GM19025 (cell line): ENCODE results near the gene CFAP77.

ENCODE experiments used
- ATAC-seq: cut with Tn5 transposase; IDR thresholded peaks from one replicate; pipeline ENCODE4 v1.9.1; 2021; ENCODE audit warnings: mild to moderate bottlenecking, low read depth, moderate library complexity; ENCODE audit not compliant: unreplicated experiment

Gene CFAP77

GRCh38 chr9:132589148-132590036 is 179.4 kb downstream of the CFAP77 start:
- ATAC-seq = no peak

GRCh38 chr9:132590037-132590317 is 180.0 kb downstream of the CFAP77 start:
- ATAC-seq = no peak

- no peak for ATAC-seq
Observed at GRCh38 chr9:132590318-132591182, 180.5 kb downstream of the CFAP77 start.

GRCh38 chr9:132591244-132591643 is 181.2 kb downstream of the CFAP77 start:
- ATAC-seq = no peak

- ATAC-seq = no peak
Observed at GRCh38 chr9:132591751-132592314, 181.8 kb downstream of the CFAP77 start.

GRCh38 chr9:132592451-132592850 is 182.4 kb downstream of the CFAP77 start:
- ATAC-seq = no peak

- no peak for ATAC-seq
Observed at GRCh38 chr9:132594412-132594811, 184.4 kb downstream of the CFAP77 start.

- ATAC-seq = no peak
Observed at GRCh38 chr9:132595319-132595718, 185.3 kb downstream of the CFAP77 start.

- no peak for ATAC-seq
Observed at GRCh38 chr9:132596200-132596599, 186.2 kb downstream of the CFAP77 start.

- ATAC-seq = no peak
Observed at GRCh38 chr9:132597073-132597775, 187.2 kb downstream of the CFAP77 start.

- no peak for ATAC-seq
Observed at GRCh38 chr9:132600326-132600984, 190.4 kb downstream of the CFAP77 start.

GRCh38 chr9:132602207-132602606 is 192.2 kb downstream of the CFAP77 start:
- no peak for ATAC-seq

GRCh38 chr9:132605387-132605786 is 195.4 kb downstream of the CFAP77 start:
- ATAC-seq = no peak

GRCh38 chr9:132606066-132606465 is 196.1 kb downstream of the CFAP77 start:
- ATAC-seq = no peak

- no peak for ATAC-seq
Observed at GRCh38 chr9:132609184-132609583, 199.2 kb downstream of the CFAP77 start.

GRCh38 chr9:132609829-132610228 is 199.8 kb downstream of the CFAP77 start:
- ATAC-seq = no peak

- no peak for ATAC-seq
Observed at GRCh38 chr9:132610661-132611060, 200.7 kb downstream of the CFAP77 start.

- ATAC-seq = no peak
Observed at GRCh38 chr9:132614324-132614723, 204.3 kb downstream of the CFAP77 start.

- ATAC-seq = no peak
Observed at GRCh38 chr9:132615774-132616173, 205.8 kb downstream of the CFAP77 start.

- no peak for ATAC-seq
Observed at GRCh38 chr9:132616725-132617124, 206.7 kb downstream of the CFAP77 start.
